ENCODE data around the gene INKA1. TPM values are rescaled to one million over a fixed set of nuclear protein-coding genes. Genes with fewer than 3 reads are reported as not detected.

Gene INKA1

DNA sequence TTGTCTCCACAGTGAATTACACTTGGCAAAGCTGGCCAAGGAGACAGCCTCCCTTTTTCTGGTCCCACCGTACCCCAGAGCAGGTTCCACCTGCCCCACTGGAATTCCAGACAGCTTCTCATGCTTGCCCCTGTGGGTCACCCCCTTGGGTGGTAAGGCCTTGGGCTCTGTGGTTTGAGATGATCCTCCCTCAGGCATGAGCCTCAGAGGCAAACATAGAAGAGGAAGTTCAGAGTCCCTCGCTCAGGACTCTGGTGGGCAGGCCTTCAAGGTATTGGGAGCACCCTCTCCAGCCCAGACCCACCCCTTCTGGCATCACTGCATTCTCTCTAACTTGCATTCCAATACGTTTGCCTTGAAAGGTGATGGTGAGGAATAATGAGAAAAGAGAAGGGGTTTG lies 28.3 kb downstream of the INKA1 start:
- no peaks in the 10 kb centered on the region for H3K9me3 ChIP-seq (replicated peaks; ENCODE audit: low read length)
- H3K27me3 ChIP-seq (ENCODE audit: control insufficient read depth, insufficient read depth, low read length), result no peaks in the 10 kb centered on the region
- no peak overlapping the region for H3K4me2 ChIP-seq (ENCODE audit: low read length)
- H3K9ac ChIP-seq (ENCODE audit: low read depth, low read length), result no peak overlapping the region
- no peak overlapping the region for H3K4me3 ChIP-seq (ENCODE audit: low read length)
- H3K4me1 ChIP-seq (ENCODE audit: control insufficient read depth, insufficient read depth, low read length), result no peaks in the 10 kb centered on the region
- H3K36me3 ChIP-seq (ENCODE audit: insufficient read depth, low read length), result peaks cover 10% of the 10 kb centered on the region

DNA sequence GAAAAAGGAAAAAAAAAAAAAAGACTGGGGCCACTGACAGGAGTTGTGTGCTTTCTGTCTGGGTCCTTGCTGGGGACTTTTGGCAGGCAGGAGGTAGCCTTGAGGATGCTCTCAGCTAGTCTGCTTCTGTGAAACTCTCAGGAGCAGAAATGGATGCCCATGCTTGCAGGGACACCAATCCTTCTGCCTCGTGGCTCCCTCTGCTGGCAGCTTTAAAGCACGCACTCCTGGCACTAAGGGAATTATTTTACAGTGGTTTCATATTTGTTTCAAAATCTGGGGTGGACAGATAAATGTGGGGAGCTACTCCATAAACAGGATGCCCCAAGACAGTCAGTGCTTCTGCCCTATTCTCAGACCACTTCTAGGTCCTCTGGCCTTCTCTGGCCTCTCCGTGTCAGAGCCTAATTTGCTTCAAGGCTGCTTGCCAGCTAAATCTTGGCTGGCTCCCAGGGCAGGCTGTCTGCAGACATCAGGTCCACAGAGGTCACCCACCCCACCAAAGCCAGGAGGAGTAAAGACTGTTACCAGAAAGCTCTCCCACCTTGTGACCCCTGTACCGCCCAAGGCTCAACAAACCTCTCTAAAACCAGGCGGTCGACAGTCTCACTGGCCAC lies 36.2 kb downstream of the INKA1 start:
- H3K4me1 ChIP-seq (ENCODE audit: control insufficient read depth, insufficient read depth, low read length), result peaks cover 3% of the 10 kb centered on the region
- H3K9ac ChIP-seq (ENCODE audit: low read depth, low read length), result no peak overlapping the region
- no peaks in the 10 kb centered on the region for H3K27me3 ChIP-seq (ENCODE audit: control insufficient read depth, insufficient read depth, low read length)
- H3K4me3 ChIP-seq (ENCODE audit: low read length), result no peak overlapping the region
- no peak overlapping the region for H3K4me2 ChIP-seq (ENCODE audit: low read length)
- no peaks in the 10 kb centered on the region for H3K36me3 ChIP-seq (ENCODE audit: insufficient read depth, low read length)
- no peaks in the 10 kb centered on the region for H3K9me3 ChIP-seq (replicated peaks; ENCODE audit: low read length)

- Histone ChIP-seq H3K4me1 (ENCODE audit: control insufficient read depth, insufficient read depth, low read length) (peaks cover 3% of the 10 kb centered on the region), H3K4me3 (ENCODE audit: low read length) (no peak overlapping the region), H3K9ac (ENCODE audit: low read depth, low read length) (no peak overlapping the region), H3K36me3 (ENCODE audit: insufficient read depth, low read length) (peaks cover 4% of the 10 kb centered on the region), H3K9me3 (replicated peaks; ENCODE audit: low read length) (no peaks in the 10 kb centered on the region), H3K27me3 (ENCODE audit: control insufficient read depth, insufficient read depth, low read length) (no peaks in the 10 kb centered on the region), H3K4me2 (ENCODE audit: low read length) (no peak overlapping the region)
Measured at GRCh38 chr3:49840388-49840787, 37.3 kb downstream of the INKA1 start.

DNA sequence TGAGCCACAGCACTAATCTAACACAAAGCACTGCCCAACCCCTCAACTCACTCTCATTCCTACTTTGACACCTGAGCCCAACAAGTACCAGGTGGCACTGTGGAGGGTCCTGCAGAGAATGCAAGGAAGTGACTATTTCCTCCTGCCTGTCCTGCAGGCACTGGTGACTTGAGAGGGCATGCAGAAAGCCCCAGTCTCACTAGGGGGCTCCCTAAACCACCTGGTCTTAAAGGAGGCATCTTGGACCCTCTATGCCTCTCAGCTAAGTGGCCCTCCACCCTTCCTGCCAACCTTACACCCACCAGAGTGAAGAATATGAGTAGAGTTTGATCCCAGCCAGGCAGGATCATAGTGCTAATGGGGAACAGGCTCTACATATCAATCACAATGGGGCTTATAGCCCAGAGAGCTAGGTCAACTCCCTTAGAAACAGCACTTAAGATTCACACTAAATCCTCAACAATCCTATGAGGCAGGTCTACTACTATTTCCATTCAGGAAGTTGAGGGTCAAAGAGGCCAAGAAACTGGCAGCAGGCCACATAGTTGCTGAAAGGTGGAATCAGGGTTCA lies 38.1 kb downstream of the INKA1 start:
- no peaks in the 10 kb centered on the region for H3K27me3 ChIP-seq (ENCODE audit: control insufficient read depth, insufficient read depth, low read length)
- H3K9me3 ChIP-seq (replicated peaks; ENCODE audit: low read length), result no peaks in the 10 kb centered on the region
- peaks cover 3% of the 10 kb centered on the region for H3K4me1 ChIP-seq (ENCODE audit: control insufficient read depth, insufficient read depth, low read length)
- no peak overlapping the region for H3K9ac ChIP-seq (ENCODE audit: low read depth, low read length)
- no peak overlapping the region for H3K4me3 ChIP-seq (ENCODE audit: low read length)
- H3K36me3 ChIP-seq (ENCODE audit: insufficient read depth, low read length), result peaks cover 5% of the 10 kb centered on the region
- H3K4me2 ChIP-seq (ENCODE audit: low read length), result no peak overlapping the region

GRCh38 chr3:49841806-49842205 lies 38.7 kb downstream of the INKA1 start:
- Histone ChIP-seq H3K36me3 (ENCODE audit: insufficient read depth, low read length) (peaks cover 5% of the 10 kb centered on the region), H3K4me3 (ENCODE audit: low read length) (no peak overlapping the region), H3K9ac (ENCODE audit: low read depth, low read length) (no peak overlapping the region), H3K27me3 (ENCODE audit: control insufficient read depth, insufficient read depth, low read length) (no peaks in the 10 kb centered on the region), H3K9me3 (replicated peaks; ENCODE audit: low read length) (no peaks in the 10 kb centered on the region), H3K4me1 (ENCODE audit: control insufficient read depth, insufficient read depth, low read length) (peaks cover 3% of the 10 kb centered on the region), H3K4me2 (ENCODE audit: low read length) (no peak overlapping the region)

GRCh38 chr3:49842843-49843517 lies 39.9 kb downstream of the INKA1 start:
- Histone ChIP-seq H3K9me3 (replicated peaks; ENCODE audit: low read length) (no peaks in the 10 kb centered on the region), H3K4me3 (ENCODE audit: low read length) (no peak overlapping the region), H3K4me2 (ENCODE audit: low read length) (no peak overlapping the region), H3K36me3 (ENCODE audit: insufficient read depth, low read length) (peaks cover 11% of the 10 kb centered on the region), H3K27me3 (ENCODE audit: control insufficient read depth, insufficient read depth, low read length) (no peaks in the 10 kb centered on the region), H3K9ac (ENCODE audit: low read depth, low read length) (no peak overlapping the region), H3K4me1 (ENCODE audit: control insufficient read depth, insufficient read depth, low read length) (peaks cover 3% of the 10 kb centered on the region)

DNA sequence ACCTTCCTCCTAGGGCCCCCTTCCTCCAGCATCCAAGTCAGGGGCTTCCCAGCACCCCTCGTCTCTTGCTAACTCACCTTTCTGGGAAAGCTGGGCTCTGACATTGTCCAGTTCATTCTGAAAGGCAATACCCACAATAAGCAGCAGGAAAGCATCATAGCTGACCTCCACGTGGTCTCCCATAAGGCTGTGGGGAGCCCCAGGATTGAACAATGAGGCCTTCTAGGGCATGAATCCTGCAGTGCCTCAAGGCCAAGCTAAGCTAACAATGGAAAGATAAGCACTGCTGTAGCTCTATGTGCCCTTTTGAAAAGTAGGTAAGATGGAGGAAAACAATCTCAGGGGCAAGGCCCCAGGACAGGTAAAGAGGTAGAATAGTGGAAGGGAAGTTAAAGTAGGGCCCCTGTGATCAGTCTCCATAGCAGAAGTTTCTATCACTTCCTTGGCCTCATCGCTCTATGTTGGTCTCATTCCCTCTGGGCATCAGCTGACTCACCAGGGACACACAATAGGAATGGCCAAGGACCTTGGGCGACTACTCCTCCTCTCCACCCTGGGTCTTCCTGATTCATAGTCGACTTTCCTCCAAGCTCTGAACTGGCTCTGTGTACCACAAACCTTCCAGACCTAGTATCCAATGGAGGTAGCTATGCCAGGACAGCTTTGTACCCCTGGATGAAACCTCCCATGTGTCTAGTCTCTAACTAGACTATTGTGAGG lies 41.6 kb downstream of the INKA1 start:
- Histone ChIP-seq H3K27me3 (ENCODE audit: control insufficient read depth, insufficient read depth, low read length) (no peaks in the 10 kb centered on the region), H3K4me1 (ENCODE audit: control insufficient read depth, insufficient read depth, low read length) (no peaks in the 10 kb centered on the region), H3K4me2 (ENCODE audit: low read length) (no peak overlapping the region), H3K36me3 (ENCODE audit: insufficient read depth, low read length) (peaks cover 11% of the 10 kb centered on the region), H3K4me3 (ENCODE audit: low read length) (no peak overlapping the region), H3K9me3 (replicated peaks; ENCODE audit: low read length) (no peaks in the 10 kb centered on the region), H3K9ac (ENCODE audit: low read depth, low read length) (no peak overlapping the region)

GRCh38 chr3:49845694-49846093 lies 42.6 kb downstream of the INKA1 start:
- Histone ChIP-seq H3K4me2 (ENCODE audit: low read length) (no peak overlapping the region), H3K9ac (ENCODE audit: low read depth, low read length) (no peak overlapping the region), H3K27me3 (ENCODE audit: control insufficient read depth, insufficient read depth, low read length) (no peaks in the 10 kb centered on the region), H3K9me3 (replicated peaks; ENCODE audit: low read length) (no peaks in the 10 kb centered on the region), H3K4me1 (ENCODE audit: control insufficient read depth, insufficient read depth, low read length) (no peaks in the 10 kb centered on the region), H3K36me3 (ENCODE audit: insufficient read depth, low read length) (peaks cover 11% of the 10 kb centered on the region), H3K4me3 (ENCODE audit: low read length) (no peak overlapping the region)

Small RNA genes lying within 50 kb of the gene (small RNA-seq; reads per million reads assigned to genes)
- not detected for gene COX6CP14

All from skeletal muscle satellite cell (primary cell).